HL-60 (cell line): ENCODE measurements around the gene REEP3.

Experiments
- CTCF ChIP-seq: IDR thresholded peaks from one replicate; pipeline ENCODE4 v1.5.1; 2011; ENCODE audit warnings: low read length, control low read depth, inconsistent platforms; ENCODE audit not compliant: insufficient read depth
- GABPA ChIP-seq: IDR thresholded peaks from 2 replicates; pipeline ENCODE4 v1.6.1; 2012; ENCODE audit warnings: low read depth
- SPI1 ChIP-seq: IDR thresholded peaks from 2 replicates; pipeline ENCODE4 v1.6.1; 2012; ENCODE audit warnings: low read depth, mild to moderate bottlenecking, borderline replicate concordance

GRCh38 chr10:63561341-63561740, 40.1 kb downstream of the REEP3 start:
- no peak for TF ChIP-seq GABPA
- TF ChIP-seq CTCF: no peak
- TF ChIP-seq SPI1: no peak
